ENCODE results near the gene IL12RB1. TPM values are rescaled to one million over a fixed set of nuclear protein-coding genes. Genes with fewer than 3 reads are reported as not detected.

IL12RB1 gene
- total RNA-seq, 4 donors from 2014 or later: 0.49 to 4.8 (median 2.2) TPM

- no peak for TF ChIP-seq CTCF (IDR thresholded peaks at IDR 0.05; ENCODE audit: low read depth)
Measured at GRCh38 chr19:18057557-18057956, 29.2 kb downstream of the IL12RB1 start.

GRCh38 chr19:18055967-18056366 is 30.8 kb downstream of the IL12RB1 start:
- no peak for TF ChIP-seq CTCF (IDR thresholded peaks at IDR 0.05; ENCODE audit: low read depth)

GRCh38 chr19:18053576-18054219 is 33.0 kb downstream of the IL12RB1 start:
- no peak for TF ChIP-seq CTCF (IDR thresholded peaks at IDR 0.05; ENCODE audit: low read depth)

- no peak for TF ChIP-seq CTCF (IDR thresholded peaks at IDR 0.05; ENCODE audit: low read depth)
Measured at GRCh38 chr19:18051887-18052286, 34.8 kb downstream of the IL12RB1 start.

GRCh38 chr19:18049385-18049784 is 37.3 kb downstream of the IL12RB1 start:
- TF ChIP-seq CTCF (IDR thresholded peaks at IDR 0.05; ENCODE audit: low read depth): no peak

- TF ChIP-seq CTCF (IDR thresholded peaks at IDR 0.05; ENCODE audit: low read depth): no peak
Measured at GRCh38 chr19:18046059-18046718, 40.5 kb downstream of the IL12RB1 start.

GRCh38 chr19:18045307-18046050 is 41.3 kb downstream of the IL12RB1 start:
- TF ChIP-seq CTCF (IDR thresholded peaks at IDR 0.05; ENCODE audit: low read depth): no peak

All from subcutaneous adipose tissue (tissue), 4 donors.